ENCODE results near the gene SLC8A1. TPM values are rescaled to one million over a fixed set of nuclear protein-coding genes. Genes with fewer than 3 reads are reported as not detected.

The SLC8A1 gene
- total RNA-seq, 1 donor from 2014 or later = 277 TPM

DNA sequence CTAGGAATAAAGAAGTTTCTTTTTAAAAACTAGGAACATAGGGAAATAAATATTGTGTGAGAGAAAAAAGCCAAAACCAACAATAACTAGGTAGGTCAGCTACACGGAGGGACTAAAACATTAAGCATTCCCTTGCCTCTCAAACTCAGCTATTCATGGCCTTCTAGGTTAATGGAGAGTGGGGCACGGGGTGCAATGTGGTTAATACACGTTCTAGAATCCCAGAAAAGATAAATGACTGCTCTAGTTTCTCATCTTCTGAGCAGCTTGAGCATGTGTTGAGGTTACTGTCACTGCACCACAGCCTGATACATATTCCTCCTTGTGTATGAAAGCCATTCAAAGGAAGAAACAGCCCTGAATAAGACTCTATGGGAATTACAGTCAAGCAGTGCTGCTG is 31.4 kb downstream of the SLC8A1 start:
- DNase-seq = no peak

DNA sequence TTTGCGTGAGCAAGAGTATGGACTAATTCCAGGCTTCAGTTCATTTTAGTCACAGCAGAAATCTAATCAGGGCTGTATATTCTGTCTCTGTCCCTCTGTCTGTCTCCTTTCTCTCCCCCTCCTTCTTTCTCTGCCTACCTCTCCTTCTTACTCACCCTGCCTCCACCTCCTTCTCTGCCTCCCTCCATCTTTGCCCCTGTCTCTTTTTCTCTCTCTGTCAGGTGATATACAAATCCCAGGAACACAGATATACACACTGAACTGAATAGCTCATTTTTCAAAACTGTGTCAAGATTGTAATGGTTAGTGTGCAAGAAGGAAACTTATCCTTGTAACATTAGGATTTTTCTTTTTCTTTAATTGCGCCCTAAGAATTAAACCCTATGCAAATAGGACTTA is 32.5 kb downstream of the SLC8A1 start:
- DNase-seq = no peak

GRCh38 chr2:40418614-40419363 is 33.1 kb downstream of the SLC8A1 start:
- no peak for DNase-seq

- DNase-seq = no peak
Observed at GRCh38 chr2:40416486-40416885, 35.4 kb downstream of the SLC8A1 start.

- DNase-seq = no peak
Observed at GRCh38 chr2:40415391-40415790, 36.5 kb downstream of the SLC8A1 start.

- DNase-seq = no peak
Observed at GRCh38 chr2:40412456-40412855, 39.4 kb downstream of the SLC8A1 start.

- DNase-seq = no peak
Observed at GRCh38 chr2:40410695-40411094, 41.2 kb downstream of the SLC8A1 start.

GRCh38 chr2:40409734-40410133 is 42.2 kb downstream of the SLC8A1 start:
- no peak for DNase-seq

- DNase-seq = no peak
Observed at GRCh38 chr2:40406485-40407289, 45.2 kb downstream of the SLC8A1 start.

GRCh38 chr2:40405465-40405864 is 46.4 kb downstream of the SLC8A1 start:
- DNase-seq = no peak

GRCh38 chr2:40404517-40404916 is 47.4 kb downstream of the SLC8A1 start:
- no peak for DNase-seq

DNA sequence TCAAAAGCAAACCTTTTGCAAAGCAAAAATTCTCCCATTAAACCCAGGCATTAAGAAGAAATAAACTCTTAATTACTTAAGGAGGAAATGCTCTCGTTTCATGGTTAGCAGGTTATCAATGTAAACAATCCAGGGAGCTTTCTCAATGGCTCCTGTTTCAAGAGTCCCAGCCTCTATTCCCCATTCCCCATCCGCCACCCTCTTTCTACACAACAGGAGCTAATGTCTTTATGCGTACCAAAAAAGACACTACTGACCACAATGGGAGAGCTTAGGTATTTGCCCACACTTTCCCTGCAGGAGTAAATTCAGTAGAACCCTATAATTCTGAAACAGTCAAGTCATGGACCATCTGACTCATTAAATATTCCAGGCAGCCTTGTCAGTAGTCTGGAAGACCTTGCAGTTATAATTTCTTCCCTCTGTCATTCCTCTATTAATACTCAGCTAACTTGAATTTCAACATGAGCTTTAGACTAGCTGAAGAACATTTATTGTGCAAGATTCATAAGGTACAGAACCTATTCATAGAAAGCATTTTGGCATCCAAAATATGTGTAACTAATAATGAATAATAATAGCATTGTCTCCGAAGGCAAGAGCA is 48.6 kb downstream of the SLC8A1 start:
- no peak for DNase-seq

GRCh38 chr2:40401896-40402295 is 50.0 kb downstream of the SLC8A1 start:
- no peak for DNase-seq

DNA sequence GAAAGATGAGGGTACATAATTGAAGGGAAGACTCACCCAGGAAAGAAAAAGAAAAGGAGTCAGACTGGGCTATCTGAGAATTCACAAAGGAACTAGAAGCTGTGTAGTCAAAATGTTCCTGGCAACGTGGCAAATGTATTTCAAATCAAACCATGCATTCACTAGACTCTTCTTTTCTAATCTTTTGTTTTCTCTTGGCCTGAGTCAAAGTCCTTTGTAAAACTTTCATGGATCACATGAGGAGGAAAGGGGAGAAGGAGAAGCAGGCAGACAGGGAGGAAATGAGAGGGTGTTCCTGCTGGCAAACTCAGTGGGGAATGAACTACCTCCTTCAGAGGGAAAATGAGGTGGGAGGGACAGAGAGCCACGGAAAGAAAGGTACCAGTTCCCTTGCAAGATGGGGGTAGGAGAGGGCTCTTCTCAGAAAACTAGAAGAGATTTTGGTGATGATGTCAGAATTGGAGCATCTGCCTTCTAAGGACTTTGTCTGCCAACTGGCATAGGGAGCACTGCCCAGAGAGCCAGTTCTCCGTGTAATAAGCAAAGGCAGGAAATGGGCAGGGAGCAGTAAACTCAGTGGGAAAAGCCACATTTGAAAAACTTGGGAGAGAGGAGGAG is 51.4 kb downstream of the SLC8A1 start:
- no peak for DNase-seq

GRCh38 chr2:40397765-40398164 is 54.1 kb downstream of the SLC8A1 start:
- no peak for DNase-seq

GRCh38 chr2:40396124-40396523 is 55.8 kb downstream of the SLC8A1 start:
- no peak for DNase-seq

DNA sequence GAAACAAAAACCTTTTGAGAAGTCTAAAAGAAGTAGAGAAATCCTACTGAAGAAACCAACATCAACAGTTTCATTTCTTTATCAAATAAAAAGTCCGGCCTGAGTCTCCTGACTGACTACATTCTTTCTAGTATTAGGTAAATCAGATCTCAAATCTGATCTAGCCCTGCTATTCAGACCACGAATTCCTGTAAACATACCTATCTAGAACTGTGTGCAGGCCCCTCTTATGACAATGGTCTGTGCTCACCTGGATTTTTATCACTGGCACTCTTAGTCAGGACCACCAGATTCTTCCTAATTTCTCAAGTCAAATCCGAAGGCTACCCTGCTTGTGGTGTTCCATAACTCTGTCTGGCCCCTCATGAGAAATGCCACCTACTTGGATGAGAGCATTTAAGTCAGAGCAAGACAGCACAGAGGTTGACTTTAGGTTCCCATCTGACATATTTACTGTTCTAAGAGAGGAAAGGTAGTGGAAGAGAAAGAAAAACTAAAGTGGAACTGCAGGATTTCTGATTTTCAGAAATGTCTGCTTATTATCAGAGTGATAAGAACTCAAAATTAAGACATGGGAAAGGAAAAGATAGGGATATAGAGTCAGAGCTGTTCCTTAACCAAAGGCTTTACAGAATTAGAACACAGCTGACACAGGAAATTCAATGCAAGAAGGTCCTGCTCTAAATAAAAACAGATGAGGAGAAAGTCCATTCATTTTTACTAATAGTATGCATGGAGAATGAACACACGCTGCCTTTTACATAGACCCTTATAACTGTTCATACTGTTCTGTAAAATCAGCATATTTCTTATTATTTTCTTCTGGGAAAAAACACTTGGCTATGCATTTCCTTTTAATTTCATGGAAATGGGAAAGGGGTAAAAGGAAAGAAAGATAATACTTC is 56.5 kb downstream of the SLC8A1 start:
- no peak for DNase-seq

DNA sequence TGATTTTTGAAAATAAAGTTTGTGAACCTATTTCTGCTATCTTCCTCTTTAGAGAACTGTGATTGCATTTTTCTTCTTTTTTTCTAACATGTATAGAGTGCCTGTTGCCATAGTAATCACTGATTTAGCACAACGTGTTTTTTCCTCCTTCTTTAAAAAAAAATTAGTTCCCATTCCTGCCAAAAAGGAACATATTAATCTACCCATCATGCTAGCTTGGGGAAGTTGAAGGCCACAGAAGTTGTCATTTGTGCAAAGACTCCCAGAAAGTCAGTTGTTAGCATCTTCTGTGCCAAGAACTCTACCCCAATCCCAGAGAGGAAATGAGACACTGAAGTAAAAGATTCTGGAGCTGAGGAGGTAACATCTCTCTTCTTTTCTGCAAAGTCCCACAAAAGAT is 57.3 kb downstream of the SLC8A1 start:
- no peak for DNase-seq

- no peak for DNase-seq
Observed at GRCh38 chr2:40394031-40394430, 57.9 kb downstream of the SLC8A1 start.

- no peak for DNase-seq
Observed at GRCh38 chr2:40388161-40388560, 63.7 kb downstream of the SLC8A1 start.

DNA sequence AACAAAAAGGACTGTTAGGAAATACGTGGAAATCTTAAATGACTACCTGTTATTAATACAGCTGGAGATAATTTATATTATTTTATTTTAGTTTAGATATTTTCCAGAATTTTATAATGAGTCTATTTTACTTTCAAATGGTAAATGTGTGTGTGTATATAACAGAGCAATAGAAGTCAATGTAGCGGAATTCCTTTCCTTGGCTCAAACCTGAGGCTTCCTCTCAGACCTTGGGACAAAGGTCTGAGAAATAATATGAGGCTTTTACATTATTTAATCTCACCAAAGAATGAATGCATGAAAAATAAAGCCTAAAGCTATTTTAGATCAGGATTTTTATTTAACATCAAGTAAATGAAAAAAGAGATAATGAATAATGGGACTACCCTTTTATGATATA is 65.7 kb downstream of the SLC8A1 start:
- DNase-seq = no peak

GRCh38 chr2:40384714-40385113 is 67.2 kb downstream of the SLC8A1 start:
- no peak for DNase-seq
